H9 (cell line): Measurements from ENCODE around the gene ACBD3. TPM values are rescaled to one million over a fixed set of nuclear protein-coding genes. Genes with fewer than 3 reads are reported as not detected.

ENCODE experiments used
- DNase-seq: peaks from one replicate; pipeline ENCODE4 v3.0.0-alpha.2; 2017
- H2AFZ ChIP-seq: one replicate; pipeline ENCODE4 v1.6.1; 2013; ENCODE audit warnings: mild to moderate bottlenecking, low read length, control low read depth, moderate library complexity
- H2AK5ac ChIP-seq: 2 replicates; pipeline ENCODE4 v1.6.1; 2013; ENCODE audit warnings: low read length, control low read depth, mixed read lengths; ENCODE audit not compliant: insufficient read length
- H2BK120ac ChIP-seq: one replicate; pipeline ENCODE4 v1.6.1; 2013; ENCODE audit warnings: low read depth, mild to moderate bottlenecking, low read length, control low read depth, inconsistent platforms; ENCODE audit not compliant: poor library complexity, severe bottlenecking
- H2BK12ac ChIP-seq: 2 replicates; pipeline ENCODE4 v1.6.1; 2013; ENCODE audit warnings: low read length, control low read depth, mixed read lengths, low read depth; ENCODE audit not compliant: insufficient read length
- H2BK15ac ChIP-seq: 2 replicates; pipeline ENCODE4 v1.6.1; 2013; ENCODE audit warnings: low read depth, low read length, control low read depth
- H2BK20ac ChIP-seq: one replicate; pipeline ENCODE4 v1.6.1; 2013; ENCODE audit warnings: low read depth, mild to moderate bottlenecking, low read length, control low read depth, inconsistent platforms; ENCODE audit not compliant: poor library complexity, severe bottlenecking
- H2BK5ac ChIP-seq: 2 replicates; pipeline ENCODE4 v1.6.1; 2013; ENCODE audit warnings: low read length, control low read depth, mixed read lengths; ENCODE audit not compliant: insufficient read length
- H3K14ac ChIP-seq: 2 replicates; pipeline ENCODE4 v1.6.1; 2013; ENCODE audit warnings: low read length, control low read depth; ENCODE audit not compliant: insufficient read depth
- H3K18ac ChIP-seq: 2 replicates; pipeline ENCODE4 v1.6.1; 2013; ENCODE audit warnings: low read depth, mild to moderate bottlenecking, mixed read lengths, low read length, control low read depth; ENCODE audit not compliant: insufficient read length
- H3K23ac ChIP-seq: 2 replicates; pipeline ENCODE4 v1.6.1; 2013; ENCODE audit warnings: low read length, control low read depth, mixed read lengths, low read depth; ENCODE audit not compliant: insufficient read length
- H3K23me2 ChIP-seq: 2 replicates; pipeline ENCODE4 v1.6.1; 2013; ENCODE audit warnings: low read depth, mild to moderate bottlenecking, mixed read lengths, low read length, control low read depth; ENCODE audit not compliant: insufficient read length, poor library complexity, severe bottlenecking
- H3K27ac ChIP-seq: 2 replicates; pipeline ENCODE4 v1.5.1; 2013; ENCODE audit warnings: low read length, control low read depth, mixed read lengths, low read depth; ENCODE audit not compliant: insufficient read length
- H3K27me3 ChIP-seq: 2 replicates; pipeline ENCODE4 v1.6.1; 2013; ENCODE audit warnings: low read length, control low read depth, inconsistent platforms; ENCODE audit not compliant: insufficient read depth
- H3K4ac ChIP-seq: 2 replicates; pipeline ENCODE4 v1.6.1; 2013; ENCODE audit warnings: low read depth, mild to moderate bottlenecking, control low read depth, inconsistent platforms, low read length, moderate library complexity
- H3K4me1 ChIP-seq: 2 replicates; pipeline ENCODE4 v1.6.1; 2013; ENCODE audit warnings: low read length, control low read depth, inconsistent platforms; ENCODE audit not compliant: insufficient read depth
- H3K4me2 ChIP-seq: 2 replicates; pipeline ENCODE4 v1.6.1; 2013; ENCODE audit warnings: low read length, control low read depth, mixed read lengths; ENCODE audit not compliant: insufficient read length, insufficient read depth
- H3K56ac ChIP-seq: 2 replicates; pipeline ENCODE4 v1.6.1; 2013; ENCODE audit warnings: low read depth, mild to moderate bottlenecking, mixed read lengths, low read length, control low read depth; ENCODE audit not compliant: insufficient read length
- H3K79me1 ChIP-seq: 2 replicates; pipeline ENCODE4 v1.6.1; 2013; ENCODE audit warnings: low read depth, mild to moderate bottlenecking, moderate library complexity, low read length, control low read depth, inconsistent platforms; ENCODE audit not compliant: insufficient read depth, poor library complexity, severe bottlenecking
- H3K79me2 ChIP-seq: 2 replicates; pipeline ENCODE4 v1.6.1; 2013; ENCODE audit warnings: low read length, control low read depth, inconsistent platforms; ENCODE audit not compliant: insufficient read depth
- H3K9ac ChIP-seq: 2 replicates; pipeline ENCODE4 v1.6.1; 2013; ENCODE audit warnings: low read length, control low read depth, mixed read lengths; ENCODE audit not compliant: insufficient read length; ENCODE audit errors: extremely low read depth
- H3K9me3 ChIP-seq: one replicate; pipeline ENCODE4 v1.6.1; 2013; ENCODE audit warnings: low read depth, low read length, inconsistent platforms; ENCODE audit not compliant: control insufficient read depth
- H3T11ph ChIP-seq: one replicate; pipeline ENCODE4 v1.6.1; 2013; ENCODE audit warnings: mild to moderate bottlenecking, low read length, control low read depth, inconsistent platforms
- H4K20me1 ChIP-seq: one replicate; pipeline ENCODE4 v1.6.1; 2013; ENCODE audit not compliant: control insufficient read depth, insufficient read length, insufficient read depth
- H4K5ac ChIP-seq: 2 replicates; pipeline ENCODE4 v1.6.1; 2013; ENCODE audit warnings: low read depth, mild to moderate bottlenecking, mixed read lengths, low read length, control low read depth; ENCODE audit not compliant: insufficient read length
- H4K8ac ChIP-seq: replicated peaks from 2 replicates; pipeline ENCODE4 v1.6.1; 2013; ENCODE audit warnings: low read length, control low read depth, mixed read lengths, low read depth; ENCODE audit not compliant: insufficient read length
- H4K91ac ChIP-seq: 2 replicates; pipeline ENCODE4 v1.6.1; 2013; ENCODE audit warnings: low read depth, mild to moderate bottlenecking, moderate library complexity, mixed read lengths, low read length, control low read depth; ENCODE audit not compliant: insufficient read length
- H3K27ac Mint-ChIP-seq, 3 experiments: 2 replicates in 2 of 3; 3 replicates in 1 of 3; pipeline ENCODE4 v1.8.0; 2020 to 2021; ENCODE audit warnings: mixed read lengths in 3 of 3, mild to moderate bottlenecking in 1 of 3, moderate library complexity in 1 of 3
- H3K27me3 Mint-ChIP-seq: 2 replicates; pipeline ENCODE4 v1.8.0; 2021; ENCODE audit warnings: low read depth, mild to moderate bottlenecking, moderate library complexity, mixed read lengths
- H3K36me3 Mint-ChIP-seq, 3 experiments: 2 replicates in 2 of 3; 3 replicates in 1 of 3; pipeline ENCODE4 v1.8.0; 2020 to 2021; ENCODE audit warnings: low read depth in 3 of 3, mixed read lengths in 3 of 3; ENCODE audit not compliant: insufficient read depth in 1 of 3
- H3K4me1 Mint-ChIP-seq, 2 experiments: 2 replicates each; pipeline ENCODE4 v1.8.0; 2020; ENCODE audit warnings: mixed read lengths in 2 of 2
- H3K4me3 Mint-ChIP-seq, 2 experiments: 2 replicates in 1 of 2; 3 replicates in 1 of 2; pipeline ENCODE4 v1.8.0; 2020 to 2021; ENCODE audit warnings: mild to moderate bottlenecking in 2 of 2, mixed read lengths in 2 of 2, moderate library complexity in 1 of 2
- H3K9me3 Mint-ChIP-seq, 2 experiments: 2 replicates in 1 of 2; 3 replicates in 1 of 2; pipeline ENCODE4 v1.8.0; 2020; ENCODE audit warnings: mild to moderate bottlenecking in 2 of 2, mixed read lengths in 2 of 2, moderate library complexity in 1 of 2
- WGBS: extraction: QIAGEN DNeasy Blood & Tissue Kit; methylation state at CpG from one replicate; pipeline ENCODE4 v1.1.7; 2013; ENCODE audit warnings: missing lambda C conversion rate, low lambda C conversion rate, mixed read lengths; ENCODE audit not compliant: insufficient read length; ENCODE audit errors: extremely low coverage; 5-methylcytosine and 5-hydroxymethylcytosine counted together
- total RNA-seq: library from RNA; stranded (reverse); gene quantifications from 2 replicates; pipeline ENCODE4 v1.2.1, GENCODE V29; 2021
- TF ChIP-seq, protein P1 (sequence below): fragments of 200-600 bp; sonication (generic); conservative IDR thresholded peaks from 3 replicates; pipeline ENCODE4 v1.8.0; 2021; ENCODE audit warnings: antibody characterized with exemption, mild to moderate bottlenecking

Gene ACBD3
- total RNA-seq, 1 experiment from 2014 or later = 30.8 TPM

DNA sequence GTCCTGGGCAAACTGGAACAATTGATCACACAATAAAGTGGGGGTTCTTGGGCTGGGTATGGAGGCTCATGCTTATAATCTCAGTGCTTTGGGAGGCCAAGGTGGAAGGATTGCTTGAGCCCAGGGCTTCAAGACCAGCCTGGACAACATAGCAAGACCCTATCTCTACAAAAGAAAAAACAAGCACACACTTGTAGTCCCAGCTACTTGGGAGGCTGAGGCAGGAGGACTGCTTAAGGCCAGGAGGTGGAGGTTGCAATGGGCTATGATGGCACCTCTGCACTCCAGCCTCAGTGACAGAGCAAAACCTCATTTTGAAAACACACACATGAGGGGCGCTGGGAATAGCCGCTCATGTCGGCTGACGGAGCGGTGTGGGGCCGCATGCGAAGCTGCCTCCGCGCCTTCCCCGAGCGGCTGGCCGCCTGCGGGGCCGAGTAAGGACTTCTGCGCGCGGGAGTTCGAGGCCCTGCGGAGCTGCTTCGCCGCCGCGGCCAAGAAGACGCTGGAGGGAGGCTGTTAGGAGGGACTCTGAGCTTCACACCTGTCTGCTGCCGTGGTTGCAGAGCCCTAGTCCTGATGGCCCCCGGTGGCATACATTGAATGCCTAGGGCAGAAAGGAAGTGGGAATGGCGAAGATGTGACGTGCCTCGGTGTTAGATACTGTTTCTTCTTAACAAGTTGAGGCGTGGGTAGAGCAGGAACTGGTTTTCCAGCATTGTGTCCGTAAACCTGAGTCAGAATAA is 59.5 kb downstream of the ACBD3 start:
- TF ChIP-seq, protein P1, sequence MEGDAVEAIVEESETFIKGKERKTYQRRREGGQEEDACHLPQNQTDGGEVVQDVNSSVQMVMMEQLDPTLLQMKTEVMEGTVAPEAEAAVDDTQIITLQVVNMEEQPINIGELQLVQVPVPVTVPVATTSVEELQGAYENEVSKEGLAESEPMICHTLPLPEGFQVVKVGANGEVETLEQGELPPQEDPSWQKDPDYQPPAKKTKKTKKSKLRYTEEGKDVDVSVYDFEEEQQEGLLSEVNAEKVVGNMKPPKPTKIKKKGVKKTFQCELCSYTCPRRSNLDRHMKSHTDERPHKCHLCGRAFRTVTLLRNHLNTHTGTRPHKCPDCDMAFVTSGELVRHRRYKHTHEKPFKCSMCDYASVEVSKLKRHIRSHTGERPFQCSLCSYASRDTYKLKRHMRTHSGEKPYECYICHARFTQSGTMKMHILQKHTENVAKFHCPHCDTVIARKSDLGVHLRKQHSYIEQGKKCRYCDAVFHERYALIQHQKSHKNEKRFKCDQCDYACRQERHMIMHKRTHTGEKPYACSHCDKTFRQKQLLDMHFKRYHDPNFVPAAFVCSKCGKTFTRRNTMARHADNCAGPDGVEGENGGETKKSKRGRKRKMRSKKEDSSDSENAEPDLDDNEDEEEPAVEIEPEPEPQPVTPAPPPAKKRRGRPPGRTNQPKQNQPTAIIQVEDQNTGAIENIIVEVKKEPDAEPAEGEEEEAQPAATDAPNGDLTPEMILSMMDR = no peak

More for the DNA sequence above, 59.5 kb downstream of the ACBD3 start:
- Histone ChIP-seq H2BK5ac (no peak overlapping the region), H2BK15ac (no peak overlapping the region), H4K8ac (no peak overlapping the region), H3K23me2 (peaks cover 3% of the 10 kb centered on the region), H3K27ac (no peak overlapping the region), H3K18ac (no peak overlapping the region), H2AK5ac (no peak overlapping the region), H3K79me2 (no peaks in the 10 kb centered on the region), H4K91ac (no peak overlapping the region), H2AFZ (no peak overlapping the region), H3K23ac (no peak overlapping the region), H3K27me3 (no peaks in the 10 kb centered on the region), H4K5ac (no peak overlapping the region), H2BK120ac (no peak overlapping the region), H3K9me3 (no peaks in the 10 kb centered on the region), H4K20me1 (no peaks in the 10 kb centered on the region), H3K4me1 (peaks cover 4% of the 10 kb centered on the region; the same call in 1 of the 2 replicates), H2BK12ac (no peak overlapping the region), H3K56ac (no peak overlapping the region), H3K4ac (no peak overlapping the region), H3K4me2 (no peak overlapping the region), H3K9ac (no peak overlapping the region), H2BK20ac (no peak overlapping the region), H3K14ac (no peak overlapping the region), H3T11ph (no peak overlapping the region), H3K79me1 (no peaks in the 10 kb centered on the region)
- Mint-ChIP-seq H3K4me3 (peak overlapping the region in 1 of 2 experiments; percentile 51; a peak in 3 of 5 replicates), H3K9me3 (no peaks in the 10 kb centered on the region), H3K4me1 (peaks cover 40 to 46% of the 10 kb centered on the region in 2 experiments), H3K27me3 (no peaks in the 10 kb centered on the region), H3K36me3 (peaks cover 0 to 1% (median 0%) of the 10 kb centered on the region in 3 experiments; a peak in 1 of 7 replicates), H3K27ac (peak overlapping the region in 1 of 3 experiments; percentile 25; a peak in 1 of 7 replicates)
- no CpG with 5 or more reads among the region's 31 CpGs for WGBS
- DNase-seq = no peak
